Mesodermal cell (in vitro differentiated cells): ENCODE measurements around the gene TFAP2A.

Source experiments
- H3K27ac ChIP-seq: 2 replicates; pipeline ENCODE4 v1.7.0; 2013; ENCODE audit warnings: mild to moderate bottlenecking, low read depth, low read length, moderate library complexity; ENCODE audit not compliant: severe bottlenecking
- H3K36me3 ChIP-seq: 2 replicates; pipeline ENCODE4 v1.7.1; 2013; ENCODE audit warnings: mild to moderate bottlenecking, low read length, moderate library complexity; ENCODE audit not compliant: control insufficient read depth, insufficient read depth
- H3K4me1 ChIP-seq: one replicate; pipeline ENCODE4 v1.7.1; 2013; ENCODE audit warnings: mild to moderate bottlenecking, low read length; ENCODE audit not compliant: insufficient read depth, control insufficient read depth, poor library complexity, severe bottlenecking
- H3K4me3 ChIP-seq: 2 replicates; pipeline ENCODE4 v1.7.0; 2013; ENCODE audit warnings: low read length, control low read depth, mild to moderate bottlenecking; ENCODE audit not compliant: insufficient read depth, poor library complexity, severe bottlenecking; ENCODE audit errors: extremely low read depth
- H3K9me3 ChIP-seq: 2 replicates; pipeline ENCODE4 v1.7.1; 2013; ENCODE audit warnings: mild to moderate bottlenecking, low read length, moderate library complexity; ENCODE audit not compliant: control insufficient read depth
- WGBS, 2 experiments: methylation state at CpG; one replicate each; pipeline ENCODE4 v1.1.5; 2013; ENCODE audit warnings: missing lambda C conversion rate in 2 of 2; ENCODE audit not compliant: insufficient coverage in 2 of 2; 5-methylcytosine and 5-hydroxymethylcytosine counted together

TFAP2A gene

GRCh38 chr6:10425975-10426780 lies 11.3 kb upstream of the TFAP2A start:
- Histone ChIP-seq H3K4me3 (peak overlapping the region; percentile 40), H3K27ac (peak overlapping the region; percentile 55), H3K4me1 (peaks cover 27% of the 10 kb centered on the region), H3K9me3 (no peaks in the 10 kb centered on the region), H3K36me3 (no peaks in the 10 kb centered on the region)
- 1% methylated on average over 40 to 51 of the region's 54 CpGs for WGBS, 2 experiments

- H3K36me3 ChIP-seq, result no peaks in the 10 kb centered on the region
- peak overlapping the region; percentile 55 for H3K27ac ChIP-seq
- peaks cover 31% of the 10 kb centered on the region for H3K4me1 ChIP-seq
- H3K9me3 ChIP-seq, result no peaks in the 10 kb centered on the region
- WGBS, 2 experiments, result 3% methylated on average over 23 of the region's 35 CpGs
- H3K4me3 ChIP-seq, result peak overlapping the region; percentile 40
These were observed 10.5 kb upstream of the TFAP2A start for GRCh38 chr6:10425176-10425974.

- WGBS, 2 experiments, result 0% methylated on average over 1 of the region's 5 CpGs
- no peak overlapping the region for H3K4me3 ChIP-seq
- no peaks in the 10 kb centered on the region for H3K9me3 ChIP-seq
- H3K36me3 ChIP-seq, result no peaks in the 10 kb centered on the region
- peaks cover 44% of the 10 kb centered on the region for H3K4me1 ChIP-seq
- H3K27ac ChIP-seq, result no peak overlapping the region
These were observed 9.2 kb upstream of the TFAP2A start for GRCh38 chr6:10424040-10424439.

- Histone ChIP-seq H3K27ac (no peak overlapping the region), H3K9me3 (no peaks in the 10 kb centered on the region), H3K4me1 (peaks cover 46% of the 10 kb centered on the region), H3K36me3 (no peaks in the 10 kb centered on the region), H3K4me3 (no peak overlapping the region)
- WGBS, 2 experiments, result 15 to 27% methylated on average over 6 to 7 of the region's 7 CpGs
These were observed 7.8 kb upstream of the TFAP2A start for GRCh38 chr6:10422737-10423034.

GRCh38 chr6:10421921-10422736 lies 7.3 kb upstream of the TFAP2A start:
- Histone ChIP-seq H3K27ac (no peak overlapping the region), H3K4me1 (peaks cover 50% of the 10 kb centered on the region), H3K9me3 (no peaks in the 10 kb centered on the region), H3K4me3 (no peak overlapping the region), H3K36me3 (no peaks in the 10 kb centered on the region)
- WGBS, 2 experiments, result 5% methylated on average over 17 to 30 of the region's 39 CpGs

GRCh38 chr6:10421158-10421920 lies 6.5 kb upstream of the TFAP2A start:
- Histone ChIP-seq H3K4me1 (peaks cover 55% of the 10 kb centered on the region), H3K27ac (no peak overlapping the region), H3K36me3 (no peaks in the 10 kb centered on the region), H3K4me3 (peak overlapping the region; percentile 2), H3K9me3 (no peaks in the 10 kb centered on the region)
- WGBS, 2 experiments, result 3 to 4% methylated on average over 45 to 46 of the region's 47 CpGs

- no peaks in the 10 kb centered on the region for H3K9me3 ChIP-seq
- H3K27ac ChIP-seq, result no peak overlapping the region
- WGBS, 2 experiments, result 4% methylated on average over 13 of the region's 21 CpGs
- H3K4me3 ChIP-seq, result peak overlapping the region; percentile 2
- no peaks in the 10 kb centered on the region for H3K36me3 ChIP-seq
- H3K4me1 ChIP-seq, result peaks cover 57% of the 10 kb centered on the region
These were observed 5.8 kb upstream of the TFAP2A start for GRCh38 chr6:10420546-10421157.

GRCh38 chr6:10419749-10420545 lies 5.1 kb upstream of the TFAP2A start:
- no peak overlapping the region for H3K27ac ChIP-seq
- no peaks in the 10 kb centered on the region for H3K36me3 ChIP-seq
- no peaks in the 10 kb centered on the region for H3K9me3 ChIP-seq
- WGBS, 2 experiments, result 2 to 5% methylated on average over 18 to 22 of the region's 31 CpGs
- no peak overlapping the region for H3K4me3 ChIP-seq
- H3K4me1 ChIP-seq, result peaks cover 52% of the 10 kb centered on the region

GRCh38 chr6:10418862-10419748 lies 4.2 kb upstream of the TFAP2A start:
- peak overlapping the region; percentile 31 for H3K4me3 ChIP-seq
- H3K4me1 ChIP-seq, result peaks cover 47% of the 10 kb centered on the region
- H3K36me3 ChIP-seq, result no peaks in the 10 kb centered on the region
- H3K27ac ChIP-seq, result no peak overlapping the region
- 1 to 3% methylated on average over 30 to 51 of the region's 56 CpGs for WGBS, 2 experiments
- H3K9me3 ChIP-seq, result no peaks in the 10 kb centered on the region
